ENCODE data around the gene AMZ2. TPM values are rescaled to one million over a fixed set of nuclear protein-coding genes. Genes with fewer than 3 reads are reported as not detected.

The AMZ2 gene, protein sequence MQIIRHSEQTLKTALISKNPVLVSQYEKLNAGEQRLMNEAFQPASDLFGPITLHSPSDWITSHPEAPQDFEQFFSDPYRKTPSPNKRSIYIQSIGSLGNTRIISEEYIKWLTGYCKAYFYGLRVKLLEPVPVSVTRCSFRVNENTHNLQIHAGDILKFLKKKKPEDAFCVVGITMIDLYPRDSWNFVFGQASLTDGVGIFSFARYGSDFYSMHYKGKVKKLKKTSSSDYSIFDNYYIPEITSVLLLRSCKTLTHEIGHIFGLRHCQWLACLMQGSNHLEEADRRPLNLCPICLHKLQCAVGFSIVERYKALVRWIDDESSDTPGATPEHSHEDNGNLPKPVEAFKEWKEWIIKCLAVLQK
- total RNA-seq (2021; fragmentation: NEBNext Ultra II Directional; extraction: Animal tissue kit (Norgen Biotek cat#: 25700)) (66.4 and 71.0 TPM in 2 replicates), polyA plus RNA-seq (2011; rRNA removed) (37.7 and 49.5 TPM in 2 replicates), polyA minus RNA-seq (2011; rRNA and poly(A)+ RNA removed) (21.5 and 37.8 TPM in 2 replicates)
- polyA plus RNA-seq (2011; cell fraction: cytosol; rRNA removed) = 51.8 TPM
- polyA plus RNA-seq (2011; cell fraction: nucleus; rRNA removed) = 33.2 TPM
- polyA plus RNA-seq (2012, experiment 1 of 2) = 41.9 to 66.4 TPM (median 42.7 TPM) in 4 replicates
- polyA plus RNA-seq (2012, experiment 2 of 2) = 27.4 TPM
- 104 TPM for polyA plus RNA-seq (2013, experiment 1 of 2)
- polyA plus RNA-seq (2013, experiment 2 of 2) = 114 TPM
- polyA minus RNA-seq (2011; cell fraction: cytosol; rRNA and poly(A)+ RNA removed) = 12.8 TPM
- 31.9 TPM for polyA minus RNA-seq (2011; cell fraction: nucleus; rRNA and poly(A)+ RNA removed)
- long read RNA-seq, experiment 1, transcript AMZ2-202 (7 exons, 2,402 nt) = major isoform, 22 of 57 reads
- long read RNA-seq, experiment 1, partial matches to known transcripts = 10 of 57 reads
- long read RNA-seq, experiment 1, other reads (novel, unspliced or antisense) = 16 of 57 reads
- long read RNA-seq, experiment 2, transcript AMZ2-202 (7 exons, 2,402 nt) = minor isoform, 16 of 59 reads
- long read RNA-seq, experiment 2, transcript AMZ2-203 (8 exons, 1,378 nt) = major isoform, 19 of 59 reads
- long read RNA-seq, experiment 2, partial matches to known transcripts = 3 of 59 reads
- long read RNA-seq, experiment 2, other reads (novel, unspliced or antisense) = 17 of 59 reads

GRCh38 chr17:68247445-68248198 is at the start of gene AMZ2:
AMZ2 (plus strand) TSS chr17:68248043; CDS start chr17:68250188, 2,145 bp downstream.
- Histone ChIP-seq H3K27me3 (replicated peaks in 1 of 4; ENCODE audit: control insufficient read depth in 3 of 4, extremely low read depth in 1 of 4, insufficient read depth in 3 of 4, low read length in 3 of 4) (no peaks in the 10 kb centered on the region), H3K36me3 (ENCODE audit: control insufficient read depth in 2 of 4, insufficient read depth in 4 of 4, low read length in 3 of 4) (peaks cover 0 to 7% (median 0%) of the 10 kb centered on the region in 4 experiments; a peak in 3 of 8 replicates), H3K4ac (replicated peaks; ENCODE audit: insufficient read length, low read depth, low read length) (peak within 1 kb of the TSS; percentile 21), H2AK5ac (ENCODE audit: low read depth, low read length) (no peak within 1 kb of the TSS), H3K79me1 (ENCODE audit: low read depth, low read length) (no peaks in the 10 kb centered on the region), H3K23me2 (ENCODE audit: low read depth, low read length) (peaks cover 2% of the 10 kb centered on the region; the same call in 1 of the 2 replicates), H3K56ac (replicated peaks; ENCODE audit: insufficient read length, low read depth, low read length) (peak within 1 kb of the TSS; percentile 90), H4K91ac (replicated peaks; ENCODE audit: insufficient read length, low read length) (peak within 1 kb of the TSS; percentile 65), H3K14ac (ENCODE audit: insufficient read length) (no peak within 1 kb of the TSS), H4K5ac (ENCODE audit: insufficient read length, low read depth, low read length) (peak within 1 kb of the TSS; percentile 91), H3K9ac (replicated peaks in 1 of 4; ENCODE audit: extremely low read depth in 1 of 4, low read depth in 3 of 4, low read length in 3 of 4) (peak within 1 kb of the TSS; percentile 62 to 84 (median 74); a peak in 6 of 7 replicates), H3K9me3 (ENCODE audit: insufficient read depth in 2 of 2, low read depth in 1 of 2, low read length in 1 of 2) (no peaks in the 10 kb centered on the region), H2AFZ (ENCODE audit: low read length) (peak within 1 kb of the TSS; percentile 90; the same call in 1 of the 2 replicates), H3K18ac (ENCODE audit: extremely low read depth, low read length) (peak within 1 kb of the TSS; percentile 78), H3K4me2 (ENCODE audit: insufficient read depth in 1 of 2, low read depth in 2 of 2, low read length in 2 of 2) (peak within 1 kb of the TSS; percentile 67 to 77), H4K8ac (ENCODE audit: extremely low read depth, insufficient read depth, low read length) (peak within 1 kb of the TSS; percentile 94), H2BK15ac (ENCODE audit: low read length) (no peak within 1 kb of the TSS), H4K20me1 (replicated peaks in 1 of 2; ENCODE audit: control insufficient read depth in 1 of 2, insufficient read depth in 2 of 2, low read length in 2 of 2) (no peaks in the 10 kb centered on the region), H2BK120ac (replicated peaks; ENCODE audit: low read depth, low read length) (no peak within 1 kb of the TSS), H3K27ac (ENCODE audit: low read depth, low read length) (peak within 1 kb of the TSS; percentile 77), H2BK5ac (ENCODE audit: low read depth, low read length) (peak within 1 kb of the TSS; percentile 85; the same call in 1 of the 2 replicates), H2BK20ac (ENCODE audit: low read length) (no peak within 1 kb of the TSS), H3K23ac (ENCODE audit: insufficient read length) (no peak within 1 kb of the TSS), H3K4me1 (replicated peaks in 1 of 4; ENCODE audit: control insufficient read depth in 3 of 4, insufficient read depth in 4 of 4, low read length in 3 of 4) (no peaks in the 10 kb centered on the region; a peak in 2 of 7 replicates), H3K79me2 (ENCODE audit: control insufficient read depth in 1 of 2, insufficient read depth in 2 of 2, low read length in 2 of 2) (no peaks in the 10 kb centered on the region), H2BK12ac (ENCODE audit: low read depth, low read length) (no peak within 1 kb of the TSS), H3K4me3 (ENCODE audit: extremely low read depth in 1 of 4, insufficient read depth in 2 of 4, low read depth in 3 of 4, low read length in 4 of 4) (peak within 1 kb of the TSS; percentile 75 to 88 (median 78))
- ChIA-PET CTCF (ENCODE audit: partially characterized antibody) (interaction anchor here (1.0 to 3.6 kb wide), 5 partner anchors 47 to 189 kb away, joined by 3 to 18 read pairs (median 5); no protein-coding TSS in a partner anchor), POLR2A (ENCODE audit: partially characterized antibody) (interaction anchor here (0.6 to 3.0 kb wide), 11 partner anchors 10 to 213 kb away, joined by 3 to 10 read pairs (median 3); partner anchors contain the start of gene WIPI1)
- FAIRE-seq = no peak
- 2% methylated on average over 80 of the region's 97 CpGs; no CpG with 5 or more reads in 1 of the 2 experiments for WGBS, 2 experiments (ENCODE audit: extremely low coverage in 1 of 2, insufficient coverage in 1 of 2, insufficient read length in 1 of 2, insufficient replicate concordance in 2 of 2, low coverage in 1 of 2, low lambda C conversion rate in 2 of 2, missing lambda C conversion rate in 1 of 2)
- DNase-seq (ENCODE audit: low read depth in 1 of 2, low spot score in 2 of 2) = peak; percentile 68 to 98
- TF ChIP-seq TAF7 (optimal IDR thresholded peaks at IDR 0.05; ENCODE audit: borderline replicate concordance, low read depth, low read length) (no peak), SRF (IDR thresholded peaks at IDR 0.05; ENCODE audit: low read depth, low read length) (no peak), RFX5 (IDR thresholded peaks at IDR 0.05; ENCODE audit: borderline replicate concordance, low read depth, low read length) (no peak), POU5F1 (IDR thresholded peaks at IDR 0.05; ENCODE audit: low read depth, low read length) (no peak), RBBP5 (IDR thresholded peaks at IDR 0.05; ENCODE audit: borderline replicate concordance, low read depth, low read length) (peak; percentile 61; the same call in 1 of the 2 replicates), GABPA (IDR thresholded peaks at IDR 0.05; ENCODE audit: borderline replicate concordance, insufficient read depth, low read length) (no peak)

Data from H1 (cell line).